ENCODE measurements around the gene SYNCRIP.
A peak's percentile ranks its signal among the peaks of the same experiment; 100 is the strongest.

The SYNCRIP gene

GRCh38 chr6:85641897-85642773 lies 551 bp downstream of the SYNCRIP start:
- TF ChIP-seq TOX (CRISPR knock-in tag; IDR thresholded peaks at IDR 0.05; ENCODE audit: borderline replicate concordance) (no peak), ISL1 (CRISPR knock-in tag; IDR thresholded peaks at IDR 0.05) (no peak), ZNF8 (CRISPR knock-in tag; IDR thresholded peaks at IDR 0.05) (no peak), ZFP30 (CRISPR knock-in tag; IDR thresholded peaks at IDR 0.05) (no peak), CSRNP3 (CRISPR knock-in tag; IDR thresholded peaks at IDR 0.05) (no peak), PPARA (CRISPR knock-in tag; IDR thresholded peaks at IDR 0.05; ENCODE audit: borderline replicate concordance) (no peak), OSR1 (CRISPR knock-in tag; IDR thresholded peaks at IDR 0.05) (no peak), SNAI2 (CRISPR knock-in tag; IDR thresholded peaks at IDR 0.05) (no peak), POU6F1 (CRISPR knock-in tag; IDR thresholded peaks at IDR 0.05; ENCODE audit: borderline replicate concordance, low read depth) (no peak), ZFP3 (CRISPR knock-in tag; IDR thresholded peaks at IDR 0.05) (no peak), BACH2 (CRISPR knock-in tag; IDR thresholded peaks at IDR 0.05; ENCODE audit: borderline replicate concordance) (no peak), ZNF565 (CRISPR knock-in tag; conservative IDR thresholded peaks at IDR 0.05; ENCODE audit: low read depth) (no peak), ESRRG (CRISPR knock-in tag; IDR thresholded peaks at IDR 0.05) (no peak)
- ATAC-seq = peak; percentile 14

- ATAC-seq = no peak
- no peak for TF ChIP-seq CREB5 (CRISPR knock-in tag; IDR thresholded peaks at IDR 0.05; ENCODE audit: low read depth)
- no peak for TF ChIP-seq BACH2 (CRISPR knock-in tag; IDR thresholded peaks at IDR 0.05; ENCODE audit: borderline replicate concordance)
- no peak for TF ChIP-seq ZNF70 (CRISPR knock-in tag; IDR thresholded peaks at IDR 0.05)
- TF ChIP-seq ESRRG (CRISPR knock-in tag; IDR thresholded peaks at IDR 0.05) = no peak
- TF ChIP-seq ZC3H10 (CRISPR knock-in tag; IDR thresholded peaks at IDR 0.05) = no peak
- no peak for TF ChIP-seq ZNF8 (CRISPR knock-in tag; IDR thresholded peaks at IDR 0.05)
- no peak for TF ChIP-seq PPARA (CRISPR knock-in tag; IDR thresholded peaks at IDR 0.05; ENCODE audit: borderline replicate concordance)
- no peak for TF ChIP-seq ZNF565 (CRISPR knock-in tag; conservative IDR thresholded peaks at IDR 0.05; ENCODE audit: low read depth)
- TF ChIP-seq ZFP30 (CRISPR knock-in tag; IDR thresholded peaks at IDR 0.05) = no peak
- no peak for TF ChIP-seq TOX (CRISPR knock-in tag; IDR thresholded peaks at IDR 0.05; ENCODE audit: borderline replicate concordance)
- TF ChIP-seq PATZ1 (CRISPR knock-in tag; IDR thresholded peaks at IDR 0.05; ENCODE audit: borderline replicate concordance) = no peak
- no peak for TF ChIP-seq CSRNP3 (CRISPR knock-in tag; IDR thresholded peaks at IDR 0.05)
- TF ChIP-seq ZFP3 (CRISPR knock-in tag; IDR thresholded peaks at IDR 0.05) = no peak
These were observed 1.2 kb downstream of the SYNCRIP start for GRCh38 chr6:85641522-85641896.

GRCh38 chr6:85640821-85641220 lies 1.9 kb downstream of the SYNCRIP start:
- no peak for ATAC-seq
- no peak for TF ChIP-seq ZNF565 (CRISPR knock-in tag; conservative IDR thresholded peaks at IDR 0.05; ENCODE audit: low read depth)
- no peak for TF ChIP-seq OSR1 (CRISPR knock-in tag; IDR thresholded peaks at IDR 0.05)
- no peak for TF ChIP-seq BACH2 (CRISPR knock-in tag; IDR thresholded peaks at IDR 0.05; ENCODE audit: borderline replicate concordance)
- TF ChIP-seq ZFP3 (CRISPR knock-in tag; IDR thresholded peaks at IDR 0.05) = no peak
- TF ChIP-seq CSRNP3 (CRISPR knock-in tag; IDR thresholded peaks at IDR 0.05) = no peak
- no peak for TF ChIP-seq PPARA (CRISPR knock-in tag; IDR thresholded peaks at IDR 0.05; ENCODE audit: borderline replicate concordance)
- no peak for TF ChIP-seq RARB (CRISPR knock-in tag; IDR thresholded peaks at IDR 0.05)
- no peak for TF ChIP-seq POU6F1 (CRISPR knock-in tag; IDR thresholded peaks at IDR 0.05; ENCODE audit: borderline replicate concordance, low read depth)
- TF ChIP-seq ZNF70 (CRISPR knock-in tag; IDR thresholded peaks at IDR 0.05) = no peak
- TF ChIP-seq ZC3H10 (CRISPR knock-in tag; IDR thresholded peaks at IDR 0.05) = no peak
- no peak for TF ChIP-seq TSHZ2 (CRISPR knock-in tag; IDR thresholded peaks at IDR 0.05)
- no peak for TF ChIP-seq ISL1 (CRISPR knock-in tag; IDR thresholded peaks at IDR 0.05)
- no peak for TF ChIP-seq ZFP30 (CRISPR knock-in tag; IDR thresholded peaks at IDR 0.05)
- no peak for TF ChIP-seq TOX (CRISPR knock-in tag; IDR thresholded peaks at IDR 0.05; ENCODE audit: borderline replicate concordance)
- TF ChIP-seq ESRRG (CRISPR knock-in tag; IDR thresholded peaks at IDR 0.05) = no peak
- TF ChIP-seq SNAI2 (CRISPR knock-in tag; IDR thresholded peaks at IDR 0.05) = no peak

Measured in SK-N-SH treated with all-trans-retinoic acid at 6 μM for 48 hours (cell line).